ENCODE measurements around the gene KCNMB2.

The KCNMB2 gene

DNA sequence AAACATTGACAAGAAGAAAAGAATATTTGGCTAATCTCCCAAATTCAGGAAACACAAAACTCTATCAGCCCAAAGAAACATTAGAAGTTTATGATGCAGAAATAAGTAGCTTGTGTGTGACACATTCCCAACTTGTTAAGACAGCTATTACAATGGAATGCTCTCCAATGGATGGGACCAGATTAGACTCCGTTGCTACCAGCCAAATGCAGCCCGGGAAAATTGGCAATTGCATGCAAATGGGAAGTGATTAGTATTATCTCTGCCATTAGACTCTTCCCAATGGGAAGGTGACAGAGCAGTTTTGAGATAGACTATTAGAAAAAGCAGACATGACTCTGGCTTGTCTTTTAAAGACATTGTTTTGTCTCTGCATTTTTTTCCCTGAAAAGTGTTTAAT, 37.4 kb upstream of the KCNMB2 start:
- DNase-seq (ENCODE audit: insufficient read length, low spot score) (no peak), FAIRE-seq (no peak)

DNA sequence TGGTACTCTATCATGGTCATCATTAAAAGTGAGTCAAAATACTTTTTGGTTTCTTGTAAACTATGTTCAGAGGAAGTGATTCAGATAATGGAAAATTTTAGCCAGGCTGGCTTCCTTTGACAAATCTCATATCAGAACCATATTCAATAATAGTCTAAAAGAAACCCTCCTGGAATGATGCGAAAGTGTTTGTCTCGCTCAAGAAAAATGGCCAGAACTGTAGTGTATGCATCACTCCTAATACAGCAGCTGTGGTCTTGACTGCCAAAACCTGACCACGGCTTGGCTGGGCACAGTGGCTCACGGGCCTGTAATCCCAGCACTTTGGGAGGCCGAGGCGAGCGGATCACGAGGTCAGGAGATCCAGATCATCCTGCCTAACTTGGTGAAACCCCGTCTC, 35.6 kb upstream of the KCNMB2 start:
- no peak for DNase-seq (ENCODE audit: insufficient read length, low spot score)
- FAIRE-seq: no peak

More for the DNA sequence above, 37.4 kb upstream of the KCNMB2 start:
- TF ChIP-seq, protein P1, sequence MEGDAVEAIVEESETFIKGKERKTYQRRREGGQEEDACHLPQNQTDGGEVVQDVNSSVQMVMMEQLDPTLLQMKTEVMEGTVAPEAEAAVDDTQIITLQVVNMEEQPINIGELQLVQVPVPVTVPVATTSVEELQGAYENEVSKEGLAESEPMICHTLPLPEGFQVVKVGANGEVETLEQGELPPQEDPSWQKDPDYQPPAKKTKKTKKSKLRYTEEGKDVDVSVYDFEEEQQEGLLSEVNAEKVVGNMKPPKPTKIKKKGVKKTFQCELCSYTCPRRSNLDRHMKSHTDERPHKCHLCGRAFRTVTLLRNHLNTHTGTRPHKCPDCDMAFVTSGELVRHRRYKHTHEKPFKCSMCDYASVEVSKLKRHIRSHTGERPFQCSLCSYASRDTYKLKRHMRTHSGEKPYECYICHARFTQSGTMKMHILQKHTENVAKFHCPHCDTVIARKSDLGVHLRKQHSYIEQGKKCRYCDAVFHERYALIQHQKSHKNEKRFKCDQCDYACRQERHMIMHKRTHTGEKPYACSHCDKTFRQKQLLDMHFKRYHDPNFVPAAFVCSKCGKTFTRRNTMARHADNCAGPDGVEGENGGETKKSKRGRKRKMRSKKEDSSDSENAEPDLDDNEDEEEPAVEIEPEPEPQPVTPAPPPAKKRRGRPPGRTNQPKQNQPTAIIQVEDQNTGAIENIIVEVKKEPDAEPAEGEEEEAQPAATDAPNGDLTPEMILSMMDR (IDR thresholded peaks at IDR 0.05; ENCODE audit: insufficient read depth, missing control alignments): no peak

DNA sequence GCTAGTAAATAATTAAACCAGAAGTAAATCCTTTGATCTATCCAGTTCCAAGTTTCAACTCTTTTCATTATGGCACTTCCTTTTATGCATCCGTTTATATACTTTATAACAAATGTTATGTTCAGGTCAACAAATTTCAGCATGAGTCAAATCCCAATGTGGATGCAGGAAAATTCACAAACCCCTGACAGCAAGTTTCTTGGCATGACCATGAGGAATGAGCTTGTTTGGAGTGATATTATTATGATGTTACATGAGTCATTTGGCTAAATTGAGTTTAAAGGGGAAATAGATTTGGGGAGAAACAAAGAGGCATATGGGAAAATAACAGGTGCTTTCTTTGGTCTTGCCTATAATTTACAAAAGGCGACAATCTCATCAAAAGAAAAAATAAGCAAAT, 32.1 kb upstream of the KCNMB2 start:
- no peak for FAIRE-seq
- TF ChIP-seq, protein P1 (IDR thresholded peaks at IDR 0.05; ENCODE audit: insufficient read depth, missing control alignments): no peak
- DNase-seq (ENCODE audit: insufficient read length, low spot score): no peak

More for the DNA sequence above, 35.6 kb upstream of the KCNMB2 start:
- TF ChIP-seq, protein P1 (IDR thresholded peaks at IDR 0.05; ENCODE audit: insufficient read depth, missing control alignments): no peak

DNA sequence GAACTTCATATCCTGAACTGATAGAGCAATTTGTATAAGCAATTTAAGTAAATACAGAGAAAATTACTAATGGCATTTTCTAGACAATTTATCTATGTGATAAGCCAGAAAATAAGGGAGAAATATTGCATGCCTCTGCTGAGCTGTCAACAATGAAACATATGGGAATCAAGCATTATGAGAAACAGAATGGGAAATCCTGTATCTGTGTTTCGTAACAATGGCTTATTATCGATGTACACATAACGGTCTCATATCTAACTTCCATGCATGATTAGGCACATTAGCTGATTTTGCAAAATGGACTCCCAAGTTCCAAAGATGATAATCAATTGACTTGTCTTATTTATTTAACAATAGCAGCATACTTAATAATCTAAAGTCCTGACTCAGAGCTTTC, 30.4 kb upstream of the KCNMB2 start:
- TF ChIP-seq, protein P1 (IDR thresholded peaks at IDR 0.05; ENCODE audit: insufficient read depth, missing control alignments): no peak
- FAIRE-seq (no peak), DNase-seq (ENCODE audit: insufficient read length, low spot score) (no peak)

DNA sequence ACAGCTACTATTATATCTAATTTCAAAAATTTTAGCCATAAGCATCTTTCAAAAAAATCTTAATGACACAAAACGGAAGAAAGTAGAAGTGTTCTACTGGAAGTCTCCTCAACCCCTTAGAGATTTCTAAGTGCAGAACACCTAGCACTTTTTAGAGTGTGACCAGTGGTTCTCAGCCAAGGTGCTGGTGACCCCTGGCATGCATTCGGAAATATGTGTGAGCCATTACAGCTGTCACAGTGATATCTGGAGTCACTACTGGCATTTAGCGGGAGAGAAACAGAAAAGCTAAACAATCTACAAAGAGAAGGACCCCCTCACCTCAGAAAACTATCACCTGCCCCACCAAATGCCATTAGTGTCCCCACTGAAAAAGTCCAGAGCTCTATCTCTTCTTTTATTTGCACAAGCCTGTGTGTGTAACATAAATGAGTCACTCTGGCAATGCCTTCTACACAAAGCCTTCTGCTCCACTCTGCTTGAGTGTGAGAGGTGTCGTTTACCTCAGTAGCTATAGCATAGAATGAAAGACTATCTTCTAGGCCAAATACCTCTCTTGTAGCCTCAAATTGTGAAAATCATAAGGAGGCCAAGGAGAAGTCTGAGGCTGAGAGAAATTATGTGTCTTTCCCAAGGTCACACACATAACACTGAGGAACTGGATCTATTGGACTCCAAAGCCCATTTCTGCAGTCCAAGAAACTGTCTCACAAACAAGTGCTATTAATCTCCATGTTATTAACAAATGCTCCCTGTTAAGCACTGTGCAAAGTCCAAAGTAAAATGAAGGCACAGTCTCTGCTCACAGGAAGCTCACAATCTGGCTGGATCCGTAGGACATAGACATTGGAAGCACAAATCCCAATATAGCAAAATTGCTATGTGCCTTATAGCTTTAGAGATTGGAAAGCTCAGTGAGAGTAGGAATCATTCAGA, 28.5 kb upstream of the KCNMB2 start:
- no peak for DNase-seq (ENCODE audit: insufficient read length, low spot score)
- TF ChIP-seq, protein P1 (IDR thresholded peaks at IDR 0.05; ENCODE audit: insufficient read depth, missing control alignments): no peak
- FAIRE-seq: no peak

DNA sequence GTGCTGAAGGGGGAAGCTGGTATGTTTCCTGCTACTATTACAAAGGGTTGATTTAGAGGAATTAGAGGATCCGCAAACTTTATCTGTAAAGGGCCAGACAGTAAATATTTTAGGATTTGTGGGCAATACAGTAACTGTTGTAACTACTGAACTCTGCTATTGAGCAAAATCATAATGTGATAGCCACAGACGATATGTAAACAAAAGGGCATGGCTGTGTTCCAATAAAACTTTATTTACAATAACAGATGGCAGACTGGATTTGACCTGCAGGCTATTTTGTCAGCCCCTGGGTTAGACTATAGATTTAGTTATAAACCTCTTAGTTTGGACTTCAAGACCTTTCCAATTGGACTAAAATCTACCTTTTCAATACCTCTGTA, 27.8 kb upstream of the KCNMB2 start:
- TF ChIP-seq, protein P1 (IDR thresholded peaks at IDR 0.05; ENCODE audit: insufficient read depth, missing control alignments): no peak
- no peak for FAIRE-seq

DNA sequence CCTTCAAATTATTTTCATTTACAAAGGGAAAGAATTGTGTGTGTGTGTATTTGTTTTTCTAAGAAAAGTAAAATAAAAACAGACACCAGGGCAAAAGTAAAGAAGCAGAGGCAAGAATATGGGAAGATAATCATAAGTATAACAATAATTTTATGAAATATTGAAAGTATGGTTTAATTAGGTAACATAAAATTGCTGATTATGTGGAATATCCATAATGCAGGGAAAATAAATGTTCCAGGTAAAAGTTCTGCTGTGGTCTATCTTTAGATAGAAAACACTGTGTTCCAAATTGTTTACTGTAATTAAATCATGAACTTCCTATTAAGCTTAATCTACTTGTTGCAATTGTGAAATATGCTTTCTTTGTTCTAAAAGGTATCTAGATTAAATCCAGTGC, 25.7 kb upstream of the KCNMB2 start:
- TF ChIP-seq, protein P1 (IDR thresholded peaks at IDR 0.05; ENCODE audit: insufficient read depth, missing control alignments): no peak
- DNase-seq (ENCODE audit: insufficient read length, low spot score) (no peak), FAIRE-seq (no peak)

More for the DNA sequence above, 27.8 kb upstream of the KCNMB2 start:
- no peak for DNase-seq (ENCODE audit: insufficient read length, low spot score)

Data from D721Med (cell line).